ENCODE data around the gene ADGRL3.
"Not testable (repeated sequence)": the region's sequence is repeated elsewhere in the genome, so short reads cannot be mapped to it uniquely, and the experiment has no call there.

ADGRL3 gene

DNA sequence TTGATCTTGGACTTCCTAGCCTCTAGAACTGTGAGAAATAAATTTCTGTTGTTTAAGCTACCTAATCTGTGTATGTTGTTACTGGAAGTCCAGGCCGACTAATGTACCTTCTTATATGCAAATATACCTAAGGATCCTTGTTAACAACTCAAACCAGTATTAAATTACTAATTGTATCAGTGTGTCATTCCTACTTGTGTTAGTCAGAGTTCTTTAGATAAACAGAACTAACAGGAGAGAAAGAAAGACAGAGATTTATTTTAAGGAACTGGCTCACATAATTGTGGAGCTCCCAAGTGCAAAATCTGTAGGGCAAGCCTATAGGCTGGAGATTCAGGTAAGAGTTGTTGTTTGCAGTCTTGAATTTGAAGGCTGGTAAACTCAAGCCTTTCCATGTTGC is 120.0 kb downstream of the ADGRL3 start:
- no peak for TF ChIP-seq POLR2A (IDR thresholded peaks at IDR 0.05; ENCODE audit: low read depth, low read length)
- no peak for FAIRE-seq
- DNase-seq (ENCODE audit: insufficient read length, low spot score) = no peak

DNA sequence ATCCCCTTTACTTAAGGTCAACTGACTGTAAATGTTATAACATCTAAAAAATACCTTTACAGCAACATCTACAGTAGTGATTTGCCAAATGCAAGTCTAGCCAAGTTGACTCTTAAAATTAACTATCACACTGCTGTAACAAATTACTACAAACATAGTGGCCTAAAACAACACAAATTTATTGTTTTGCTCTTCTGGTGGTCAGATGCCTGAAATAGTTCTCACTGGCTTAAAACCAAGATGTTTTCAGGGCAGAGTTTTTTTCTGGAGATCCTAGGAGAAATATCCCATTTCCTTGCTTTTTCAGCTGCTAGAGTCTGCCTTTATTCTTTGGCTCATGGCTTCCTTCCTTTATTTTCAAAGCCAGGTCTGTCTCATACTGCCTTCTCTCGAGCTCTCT is 120.5 kb downstream of the ADGRL3 start:
- FAIRE-seq (no peak), DNase-seq (ENCODE audit: insufficient read length, low spot score) (no peak)
- TF ChIP-seq POLR2A (IDR thresholded peaks at IDR 0.05; ENCODE audit: low read depth, low read length) = no peak

DNA sequence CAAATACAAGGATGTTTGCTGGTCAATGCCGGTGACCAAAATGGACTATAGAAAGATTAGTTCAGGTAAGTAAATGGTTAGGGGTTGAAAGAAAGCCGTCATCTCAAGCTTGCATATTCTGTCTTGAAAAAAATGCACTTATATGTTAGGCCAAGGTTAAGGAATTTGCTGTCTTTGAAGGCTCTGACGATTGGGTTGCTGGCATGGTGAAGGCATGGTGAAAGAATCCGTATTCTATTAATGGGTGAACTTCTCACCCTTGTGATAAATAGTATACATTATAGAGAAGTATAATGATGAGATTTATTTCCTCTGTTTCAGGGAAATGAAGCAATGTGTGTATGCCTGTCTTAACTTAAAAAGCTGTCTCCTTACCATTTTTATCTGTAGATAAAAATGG is 132.6 kb downstream of the ADGRL3 start:
- FAIRE-seq (no peak), DNase-seq (ENCODE audit: insufficient read length, low spot score) (no peak)
- no peak for TF ChIP-seq POLR2A (IDR thresholded peaks at IDR 0.05; ENCODE audit: low read depth, low read length)

DNA sequence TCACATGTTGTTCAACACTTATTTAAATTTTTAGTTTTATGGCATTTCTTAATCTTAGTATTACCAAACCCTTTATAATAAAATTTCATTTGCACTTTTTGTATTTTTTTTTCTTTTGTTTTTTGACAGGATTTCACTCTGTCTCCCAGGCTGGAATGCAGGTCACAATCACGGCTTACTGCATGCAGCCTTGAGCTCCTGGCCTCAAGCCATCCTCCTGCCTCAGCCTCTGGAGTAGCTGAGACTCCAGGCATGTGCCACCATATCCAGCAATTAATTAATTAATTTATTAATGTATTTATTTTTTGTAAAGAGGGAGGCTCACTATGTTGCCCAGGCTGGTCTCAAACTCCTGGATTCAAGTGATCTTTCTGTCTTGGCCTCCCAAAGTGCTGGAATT is 133.4 kb downstream of the ADGRL3 start:
- DNase-seq (ENCODE audit: insufficient read length, low spot score) = no peak
- no peak for FAIRE-seq
- TF ChIP-seq POLR2A (IDR thresholded peaks at IDR 0.05; ENCODE audit: low read depth, low read length) = no peak

DNA sequence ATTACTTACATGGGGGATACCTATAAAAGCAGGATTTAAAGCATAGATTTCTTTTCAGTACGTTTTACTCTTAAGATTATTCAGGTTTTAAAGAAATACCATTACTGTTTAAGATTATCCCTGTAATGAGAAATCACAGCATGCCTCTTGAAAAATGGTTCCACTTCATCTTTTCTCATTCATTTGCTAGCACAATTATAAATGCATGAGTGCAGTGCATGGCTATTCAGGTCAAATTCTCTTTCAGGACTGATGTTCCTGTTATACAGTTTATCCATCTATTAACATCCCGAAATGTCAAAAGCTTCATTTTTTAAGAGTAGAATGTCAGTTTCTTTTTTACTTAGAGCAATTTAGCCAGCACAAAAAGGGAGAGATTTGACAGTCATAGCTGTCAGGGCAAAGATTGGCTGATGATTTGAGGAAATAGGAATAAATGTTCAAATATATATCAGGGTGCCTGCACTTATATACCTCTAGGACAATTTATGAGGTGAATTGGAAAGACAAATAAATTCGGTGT is 135.2 kb downstream of the ADGRL3 start:
- no peak for FAIRE-seq
- no peak for DNase-seq (ENCODE audit: insufficient read length, low spot score)
- no peak for TF ChIP-seq POLR2A (IDR thresholded peaks at IDR 0.05; ENCODE audit: low read depth, low read length)

DNA sequence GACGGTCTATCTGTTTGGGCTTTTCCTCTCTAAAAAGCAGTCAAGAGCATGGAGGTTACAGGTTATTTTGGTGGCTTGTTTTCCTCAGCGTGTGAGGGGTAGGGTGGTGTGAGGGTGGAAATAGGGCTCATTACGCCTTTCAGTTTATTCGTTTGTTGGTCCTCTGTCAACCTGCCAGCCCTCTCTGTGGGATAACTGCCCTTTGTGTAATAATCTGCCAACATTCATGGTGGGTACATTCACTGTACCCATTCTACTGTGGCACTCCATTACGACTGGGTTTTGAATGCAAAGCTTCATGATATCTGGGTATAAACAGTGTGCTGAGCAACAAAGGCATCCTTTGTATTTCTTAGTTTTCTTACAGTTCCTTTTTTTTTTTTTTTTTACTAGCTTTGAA is 136.4 kb downstream of the ADGRL3 start:
- no peak for FAIRE-seq

DNA sequence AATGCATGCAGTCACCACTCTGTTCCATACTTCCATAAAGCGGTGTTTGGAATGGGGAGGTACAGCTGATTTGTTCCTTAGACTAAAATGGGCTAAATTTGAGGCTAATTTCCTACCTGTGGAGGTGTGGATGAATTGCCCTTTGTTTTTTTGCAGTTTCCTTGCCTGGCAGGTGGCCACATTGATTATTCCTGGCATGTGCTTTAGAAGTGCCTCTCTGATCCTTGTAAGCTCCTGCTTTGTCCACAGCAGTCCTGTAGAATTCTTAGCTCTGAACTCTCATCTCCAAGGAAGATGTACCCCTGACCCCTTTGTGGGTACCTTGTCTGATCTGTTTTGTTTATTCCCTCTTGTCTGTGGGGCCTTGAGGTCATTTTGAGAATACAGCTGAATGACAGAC is 136.8 kb downstream of the ADGRL3 start:
- FAIRE-seq (no peak), DNase-seq (ENCODE audit: insufficient read length, low spot score) (no peak)
- TF ChIP-seq POLR2A (IDR thresholded peaks at IDR 0.05; ENCODE audit: low read depth, low read length) = no peak

More for the DNA sequence above, 136.4 kb downstream of the ADGRL3 start:
- DNase-seq (ENCODE audit: insufficient read length, low spot score) = no peak
- TF ChIP-seq POLR2A (IDR thresholded peaks at IDR 0.05; ENCODE audit: low read depth, low read length) = no peak

DNA sequence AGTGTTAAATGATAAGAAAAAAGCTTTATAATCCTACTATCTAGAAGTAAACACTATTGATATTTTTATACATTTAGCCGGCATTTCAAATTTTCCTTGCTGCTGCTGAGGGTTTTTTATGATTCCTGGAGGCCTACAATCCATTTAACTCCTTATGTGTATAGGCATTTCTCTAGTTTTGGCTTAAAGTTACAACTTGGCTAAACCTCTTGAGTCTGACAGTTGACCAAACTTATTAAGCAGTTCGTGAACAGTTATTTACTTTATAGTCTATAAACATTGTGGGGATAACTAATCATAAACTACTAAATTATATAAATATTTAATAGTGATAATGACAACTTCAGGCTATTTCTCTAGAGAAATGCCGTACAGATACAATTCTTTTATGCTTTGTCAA is 141.9 kb downstream of the ADGRL3 start:
- DNase-seq (ENCODE audit: insufficient read length, low spot score) = no peak
- no peak for TF ChIP-seq POLR2A (IDR thresholded peaks at IDR 0.05; ENCODE audit: low read depth, low read length)
- FAIRE-seq = no peak

DNA sequence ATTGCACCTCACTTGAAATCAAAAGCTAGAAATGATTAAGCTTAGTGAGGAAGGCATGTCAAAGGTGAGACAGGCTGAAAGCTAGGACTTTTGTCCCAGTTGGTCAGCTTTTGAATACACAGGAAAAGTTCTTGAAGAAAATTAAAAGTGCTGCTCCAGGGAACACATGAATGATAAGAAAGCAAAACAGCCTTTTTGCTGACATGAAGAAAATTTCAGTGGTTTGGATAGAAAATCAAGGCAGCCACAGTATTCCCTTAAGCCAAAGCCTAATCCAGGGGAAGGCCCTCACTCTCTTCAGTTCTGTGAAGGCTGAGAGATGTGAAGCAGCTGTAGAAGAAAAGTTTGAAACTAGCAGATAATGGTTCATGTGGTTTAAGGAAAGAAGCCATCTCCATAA is 150.8 kb downstream of the ADGRL3 start:
- DNase-seq (ENCODE audit: insufficient read length, low spot score) = no peak
- no peak for FAIRE-seq
- TF ChIP-seq POLR2A (IDR thresholded peaks at IDR 0.05; ENCODE audit: low read depth, low read length) = no peak

DNA sequence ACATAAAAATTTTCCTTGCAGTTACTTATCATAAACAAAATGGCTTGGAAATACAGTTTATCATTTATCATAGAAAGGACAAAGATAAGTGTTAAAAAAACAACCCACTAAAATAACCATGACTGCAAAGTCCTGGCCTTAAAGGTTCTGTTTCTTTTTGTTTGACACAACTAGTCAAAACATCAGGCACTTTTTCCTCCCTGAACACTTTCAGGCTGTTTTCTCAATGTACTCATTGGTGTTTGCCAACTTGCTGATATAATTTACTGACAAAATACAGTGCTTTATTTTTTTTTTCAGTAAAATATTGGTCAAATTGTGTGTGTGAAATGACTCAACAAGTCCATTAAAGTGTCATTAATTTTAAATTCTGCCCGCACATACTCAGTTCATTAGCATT is 156.6 kb downstream of the ADGRL3 start:
- no peak for DNase-seq (ENCODE audit: insufficient read length, low spot score)
- no peak for FAIRE-seq
- no peak for TF ChIP-seq POLR2A (IDR thresholded peaks at IDR 0.05; ENCODE audit: low read depth, low read length)

DNA sequence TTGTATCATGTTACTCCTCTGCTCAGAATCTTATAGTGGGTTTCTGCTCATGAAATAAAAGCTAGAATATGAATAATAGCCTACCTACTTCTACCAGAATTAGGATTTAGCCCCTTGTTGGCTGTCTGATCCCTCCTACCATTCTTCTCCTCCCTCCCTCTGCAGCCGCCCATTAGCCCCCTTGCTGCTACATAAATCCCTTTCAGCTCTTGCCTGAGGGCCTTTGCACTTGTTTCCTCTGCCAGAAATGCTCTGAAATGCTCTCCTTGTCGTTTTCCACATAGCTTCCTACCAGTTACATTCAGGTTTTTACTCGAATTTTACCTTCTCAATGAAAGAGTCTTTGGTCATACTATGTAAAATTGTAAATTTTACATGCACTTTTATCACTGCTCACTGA is 159.2 kb downstream of the ADGRL3 start:
- no peak for DNase-seq (ENCODE audit: insufficient read length, low spot score)
- no peak for TF ChIP-seq POLR2A (IDR thresholded peaks at IDR 0.05; ENCODE audit: low read depth, low read length)
- no peak for FAIRE-seq

DNA sequence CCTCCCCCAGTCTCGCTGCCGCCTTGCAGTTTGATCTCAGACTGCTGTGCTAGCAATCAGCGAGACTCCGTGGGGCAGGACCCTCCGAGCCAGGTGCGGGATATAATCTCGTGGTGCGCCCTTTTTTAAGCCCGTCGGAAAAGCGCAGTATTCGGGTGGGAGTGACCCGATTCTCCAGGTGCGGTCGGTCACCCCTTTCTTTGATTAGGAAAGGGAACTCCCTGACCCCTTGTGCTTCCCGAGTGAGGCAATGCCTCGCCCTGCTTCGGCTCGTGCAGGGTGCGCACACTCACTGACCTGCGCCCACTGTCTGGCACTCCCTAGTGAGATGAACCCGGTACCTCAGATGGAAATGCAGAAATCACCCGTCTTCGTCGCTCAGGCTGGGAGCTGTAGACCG is 172.7 kb downstream of the ADGRL3 start:
- FAIRE-seq; DNase-seq (ENCODE audit: insufficient read length, low spot score): not testable (repeated sequence)

DNA sequence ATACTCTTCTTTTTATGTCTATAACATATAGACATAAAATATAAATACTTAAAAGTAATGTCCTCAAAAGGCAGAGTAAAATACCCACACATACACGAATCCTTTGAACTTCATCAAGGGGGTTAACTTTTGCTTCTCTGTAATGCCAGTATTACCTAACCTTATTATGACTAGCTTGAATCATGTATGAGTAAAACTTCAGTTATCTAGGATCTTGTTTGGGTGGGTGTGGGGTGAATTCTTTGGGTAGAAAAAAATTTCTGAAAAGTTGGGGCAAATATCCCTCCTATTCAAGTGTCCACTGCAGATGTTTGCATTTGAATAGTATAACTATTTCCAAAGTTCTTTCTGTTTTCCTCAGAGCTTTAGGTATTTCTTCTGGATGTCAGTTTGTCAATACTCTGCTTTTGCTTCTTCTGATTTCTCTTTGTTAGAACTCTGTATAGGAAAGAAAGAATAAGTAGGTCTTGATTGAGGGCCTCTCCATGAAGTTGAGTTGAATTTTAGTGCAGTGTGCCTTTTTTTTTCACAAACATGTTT is 173.8 kb downstream of the ADGRL3 start:
- TF ChIP-seq POLR2A (IDR thresholded peaks at IDR 0.05; ENCODE audit: low read depth, low read length) = no peak
- DNase-seq (ENCODE audit: insufficient read length, low spot score) (no peak), FAIRE-seq (no peak)

DNA sequence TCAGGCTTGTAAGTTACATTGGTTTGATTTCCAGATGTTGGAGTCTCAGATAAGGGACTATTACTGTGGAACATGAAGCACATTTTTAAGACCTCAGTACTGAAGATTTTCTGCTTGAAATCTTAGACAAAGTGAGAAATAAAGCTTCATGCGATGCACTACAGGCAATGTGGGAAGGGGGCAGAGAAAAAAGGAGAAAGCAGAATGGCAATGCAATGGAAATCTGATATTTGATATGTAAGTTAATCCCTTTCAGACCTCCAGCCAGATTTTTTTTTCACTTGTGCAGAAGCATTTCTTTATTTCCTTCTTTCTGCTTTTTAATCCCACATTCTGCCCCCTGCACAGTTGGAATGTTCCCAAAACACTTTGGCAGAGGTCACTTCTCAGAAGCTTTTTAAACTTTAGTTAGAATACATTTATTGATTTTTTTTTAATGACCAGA is 174.3 kb downstream of the ADGRL3 start:
- DNase-seq (ENCODE audit: insufficient read length, low spot score) (no peak), FAIRE-seq (no peak)

DNA sequence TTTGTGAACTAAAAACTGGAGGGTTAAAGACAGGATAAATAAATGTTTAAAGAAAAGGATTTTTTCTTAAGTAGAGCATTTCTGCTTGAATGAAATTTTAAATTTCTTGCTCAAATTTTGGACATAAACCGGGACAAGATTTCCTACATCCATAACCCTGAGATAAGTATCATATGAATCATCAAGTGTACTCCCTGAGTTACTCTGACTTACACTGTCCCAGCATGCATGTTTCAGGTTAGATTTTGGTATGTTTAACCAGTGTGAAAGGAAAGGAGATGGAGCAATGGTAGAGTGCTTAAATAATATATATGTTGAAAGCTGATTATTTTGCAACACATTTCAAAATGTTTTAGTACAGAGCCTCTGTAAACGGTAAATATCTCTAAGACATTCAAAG is 175.2 kb downstream of the ADGRL3 start:
- no peak for FAIRE-seq

More for the DNA sequence above, 174.3 kb downstream of the ADGRL3 start:
- no peak for TF ChIP-seq POLR2A (IDR thresholded peaks at IDR 0.05; ENCODE audit: low read depth, low read length)

DNA sequence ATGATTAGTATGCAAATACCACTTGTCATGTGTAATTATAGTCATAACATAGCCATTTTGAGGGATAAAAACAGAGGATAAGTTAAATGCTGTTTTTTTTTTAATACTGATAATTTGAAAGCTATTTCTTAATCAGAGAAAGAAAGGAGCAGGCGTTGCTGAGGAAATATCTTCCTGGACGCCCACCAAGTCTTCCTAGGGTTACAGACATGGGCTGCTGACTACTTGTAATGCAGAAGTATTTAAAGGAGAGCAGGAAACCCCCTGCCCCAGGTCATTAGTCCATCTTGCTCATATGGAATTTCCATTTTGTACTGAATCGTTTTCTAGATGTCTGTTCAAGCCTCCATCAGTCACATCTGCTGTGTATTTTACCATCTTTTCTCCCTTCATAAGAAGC is 176.2 kb downstream of the ADGRL3 start:
- no peak for TF ChIP-seq POLR2A (IDR thresholded peaks at IDR 0.05; ENCODE audit: low read depth, low read length)
- no peak for FAIRE-seq

More for the DNA sequence above, 175.2 kb downstream of the ADGRL3 start:
- no peak for TF ChIP-seq POLR2A (IDR thresholded peaks at IDR 0.05; ENCODE audit: low read depth, low read length)
- DNase-seq (ENCODE audit: insufficient read length, low spot score) = no peak

More for the DNA sequence above, 176.2 kb downstream of the ADGRL3 start:
- no peak for DNase-seq (ENCODE audit: insufficient read length, low spot score)

Data from H54 (cell line).